Hepatocyte (in vitro differentiated cells): Measurements from ENCODE around the gene C9. TPM values are rescaled to one million over a fixed set of nuclear protein-coding genes. Genes with fewer than 3 reads are reported as not detected.

Experiments used
- DNase-seq: peaks from one replicate; pipeline ENCODE4 v3.0.0-alpha.2; 2016; ENCODE audit warnings: low spot score
- H2AFZ ChIP-seq: fragments of 200-600 bp; sonication (generic); 2 replicates; pipeline ENCODE4 v1.6.0; 2016; ENCODE audit warnings: antibody characterized with exemption, mild to moderate bottlenecking
- H3K27ac ChIP-seq: fragments of 200-600 bp; sonication (generic); 2 replicates; pipeline ENCODE4 v1.5.1; 2016; ENCODE audit warnings: mild to moderate bottlenecking
- H3K27me3 ChIP-seq: fragments of 200-600 bp; sonication (generic); 2 replicates; pipeline ENCODE4 v1.6.1; 2016
- H3K36me3 ChIP-seq: fragments of 200-600 bp; sonication (generic); replicated peaks from 2 replicates; pipeline ENCODE4 v1.5.1; 2016; ENCODE audit warnings: low read depth; ENCODE audit not compliant: insufficient read depth
- H3K4me1 ChIP-seq: fragments of 200-600 bp; sonication (generic); 2 replicates; pipeline ENCODE4 v1.5.1; 2016; ENCODE audit warnings: mild to moderate bottlenecking, moderate library complexity; ENCODE audit not compliant: insufficient read depth
- H3K4me2 ChIP-seq: fragments of 200-600 bp; sonication (generic); 2 replicates; pipeline ENCODE4 v1.6.0; 2016
- H3K4me3 ChIP-seq: fragments of 200-600 bp; sonication (generic); 2 replicates; pipeline ENCODE4 v1.5.1; 2016; ENCODE audit warnings: mild to moderate bottlenecking
- H3K79me2 ChIP-seq: fragments of 200-600 bp; sonication (generic); 2 replicates; pipeline ENCODE4 v1.6.0; 2017; ENCODE audit warnings: mild to moderate bottlenecking
- H3K9me2 ChIP-seq: fragments of 200-600 bp; sonication (generic); replicated peaks from 2 replicates; pipeline ENCODE4 v1.6.0; 2017; ENCODE audit warnings: mild to moderate bottlenecking; ENCODE audit not compliant: insufficient read depth
- H3K9me3 ChIP-seq: fragments of 200-600 bp; sonication (generic); 2 replicates; pipeline ENCODE4 v1.5.1; 2016; ENCODE audit warnings: low read depth, mild to moderate bottlenecking
- H4K20me1 ChIP-seq: fragments of 200-600 bp; sonication (generic); 2 replicates; pipeline ENCODE4 v1.6.0; 2016; ENCODE audit warnings: mild to moderate bottlenecking; ENCODE audit not compliant: insufficient read depth, poor library complexity, severe bottlenecking
- EZH2 ChIP-seq: fragments of 200-600 bp; sonication (generic); IDR thresholded peaks from 2 replicates; pipeline ENCODE4 v1.6.1; 2016; ENCODE audit warnings: antibody characterized with exemption, mild to moderate bottlenecking, borderline replicate concordance
- EZH2phosphoT487 ChIP-seq: fragments of 200-600 bp; sonication (generic); IDR thresholded peaks from one replicate; pipeline ENCODE4 v1.6.1; 2018; ENCODE audit warnings: antibody characterized with exemption, mild to moderate bottlenecking, low read depth, moderate library complexity; ENCODE audit not compliant: unreplicated experiment, severe bottlenecking
- WGBS: methylation state at CpG from one replicate; pipeline ENCODE4 v1.1.6; 2016; ENCODE audit warnings: low lambda C conversion rate; ENCODE audit errors: missing lambda C conversion rate; 5-methylcytosine and 5-hydroxymethylcytosine counted together
- polyA plus RNA-seq: library from polyadenylated mRNA; unstranded; fragments of >200 nt; fragmentation: Nextera tagmentation; extraction: Ambion mirVana; gene quantifications from 2 replicates; pipeline ENCODE4 v1.2.1, GENCODE V29; 2016
- total RNA-seq: library from RNA; depleted of rRNA; stranded (reverse); fragments of >200 nt; gene quantifications from 2 replicates; pipeline ENCODE4 v1.2.3, GENCODE V29; 2014
- TF ChIP-seq, protein P1 (sequence below): fragments of 200-600 bp; sonication (generic); IDR thresholded peaks from 2 replicates; pipeline ENCODE4 v1.5.1; 2016; ENCODE audit warnings: antibody characterized with exemption, mild to moderate bottlenecking; ENCODE audit not compliant: poor library complexity

The C9 gene
- total and polyA plus RNA-seq, 2 experiments from 2014 or later: 0.47 to 0.79 TPM

DNA sequence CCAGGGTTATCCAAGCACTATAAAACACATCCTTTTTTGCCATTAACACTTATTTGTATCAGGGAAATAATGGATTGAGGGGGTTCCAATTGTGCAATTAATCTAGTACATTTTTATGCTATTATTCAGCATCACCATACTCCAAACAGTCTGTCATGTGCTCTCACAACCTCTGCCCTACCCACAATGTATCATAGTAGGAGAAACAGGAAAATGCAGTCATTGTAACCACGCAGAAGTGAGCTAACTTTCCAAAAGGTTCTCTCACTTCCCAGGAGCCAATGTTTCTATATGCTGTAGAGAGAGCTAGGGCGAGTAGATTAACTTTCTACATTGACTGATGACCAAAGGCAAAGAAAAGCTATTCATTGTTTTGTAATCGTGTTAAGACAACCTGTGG lies 30.7 kb upstream of the C9 start:
- DNase-seq: no peak
- no peaks in the 10 kb centered on the region for H3K9me2 ChIP-seq
- H3K9me3 ChIP-seq: no peaks in the 10 kb centered on the region
- H2AFZ ChIP-seq: no peak overlapping the region
- TF ChIP-seq EZH2phosphoT487: no peak
- TF ChIP-seq, protein P1, sequence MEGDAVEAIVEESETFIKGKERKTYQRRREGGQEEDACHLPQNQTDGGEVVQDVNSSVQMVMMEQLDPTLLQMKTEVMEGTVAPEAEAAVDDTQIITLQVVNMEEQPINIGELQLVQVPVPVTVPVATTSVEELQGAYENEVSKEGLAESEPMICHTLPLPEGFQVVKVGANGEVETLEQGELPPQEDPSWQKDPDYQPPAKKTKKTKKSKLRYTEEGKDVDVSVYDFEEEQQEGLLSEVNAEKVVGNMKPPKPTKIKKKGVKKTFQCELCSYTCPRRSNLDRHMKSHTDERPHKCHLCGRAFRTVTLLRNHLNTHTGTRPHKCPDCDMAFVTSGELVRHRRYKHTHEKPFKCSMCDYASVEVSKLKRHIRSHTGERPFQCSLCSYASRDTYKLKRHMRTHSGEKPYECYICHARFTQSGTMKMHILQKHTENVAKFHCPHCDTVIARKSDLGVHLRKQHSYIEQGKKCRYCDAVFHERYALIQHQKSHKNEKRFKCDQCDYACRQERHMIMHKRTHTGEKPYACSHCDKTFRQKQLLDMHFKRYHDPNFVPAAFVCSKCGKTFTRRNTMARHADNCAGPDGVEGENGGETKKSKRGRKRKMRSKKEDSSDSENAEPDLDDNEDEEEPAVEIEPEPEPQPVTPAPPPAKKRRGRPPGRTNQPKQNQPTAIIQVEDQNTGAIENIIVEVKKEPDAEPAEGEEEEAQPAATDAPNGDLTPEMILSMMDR: no peak
- no peak for TF ChIP-seq EZH2
- H3K27me3 ChIP-seq: no peaks in the 10 kb centered on the region
- H4K20me1 ChIP-seq: no peaks in the 10 kb centered on the region
- WGBS: 78% methylated on average over 3 of the region's 3 CpGs
- H3K27ac ChIP-seq: no peak overlapping the region
- peaks cover 50% of the 10 kb centered on the region for H3K79me2 ChIP-seq
- peaks cover 4% of the 10 kb centered on the region for H3K36me3 ChIP-seq
- peaks cover 23% of the 10 kb centered on the region for H3K4me1 ChIP-seq
- no peak overlapping the region for H3K4me3 ChIP-seq
- H3K4me2 ChIP-seq: no peak overlapping the region

DNA sequence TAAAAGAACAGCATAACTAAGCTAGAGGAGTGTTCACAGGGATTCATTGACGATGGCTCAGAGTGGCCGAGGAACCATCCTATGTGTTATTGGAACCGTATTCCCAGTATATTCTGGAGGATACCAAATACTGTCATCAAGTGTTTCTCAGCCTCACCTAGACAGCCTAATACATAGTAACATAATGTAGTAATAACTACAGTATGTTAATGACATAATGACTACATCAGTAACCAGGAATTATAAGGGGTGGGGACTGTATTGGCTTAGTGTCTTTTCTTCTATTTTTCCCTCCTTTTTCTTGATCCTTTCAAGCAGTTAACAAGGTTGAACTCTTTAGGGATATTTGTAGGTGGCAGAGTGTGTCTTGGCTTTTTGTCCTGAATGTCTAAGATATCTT lies 26.6 kb upstream of the C9 start:
- H3K4me2 ChIP-seq: no peak overlapping the region
- H3K9me3 ChIP-seq: no peaks in the 10 kb centered on the region
- peaks cover 4% of the 10 kb centered on the region for H3K36me3 ChIP-seq
- peaks cover 8% of the 10 kb centered on the region for H3K4me1 ChIP-seq
- DNase-seq: no peak
- 99% methylated on average over 3 of the region's 3 CpGs for WGBS
- H3K27me3 ChIP-seq: no peaks in the 10 kb centered on the region
- TF ChIP-seq EZH2 (no peak), EZH2phosphoT487 (no peak)
- TF ChIP-seq, protein P1: no peak
- H3K4me3 ChIP-seq: no peak overlapping the region
- no peak overlapping the region for H3K27ac ChIP-seq
- H4K20me1 ChIP-seq: no peaks in the 10 kb centered on the region
- H2AFZ ChIP-seq: no peak overlapping the region
- no peaks in the 10 kb centered on the region for H3K9me2 ChIP-seq
- peaks cover 21% of the 10 kb centered on the region for H3K79me2 ChIP-seq

DNA sequence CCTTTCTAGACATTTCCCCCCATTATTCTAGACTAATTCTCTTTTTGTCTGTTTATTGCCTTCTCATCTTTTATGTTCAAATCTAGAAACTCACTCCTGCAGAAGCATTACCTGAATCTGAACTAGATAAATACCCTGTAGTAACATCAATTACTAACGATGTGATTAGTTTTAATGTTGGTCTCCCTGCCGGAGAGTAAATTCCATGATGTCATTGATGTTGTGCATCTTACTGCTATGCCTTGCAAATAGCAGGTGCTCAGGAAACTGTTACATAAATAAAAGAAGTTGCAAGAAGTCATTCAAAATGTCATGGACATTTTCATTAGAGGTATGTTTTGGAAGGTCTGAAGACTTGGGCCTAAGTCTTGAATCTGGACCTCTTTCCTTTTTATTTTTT lies 23.0 kb upstream of the C9 start:
- Histone ChIP-seq H3K9me2 (no peaks in the 10 kb centered on the region), H3K4me2 (no peak overlapping the region), H2AFZ (no peak overlapping the region), H4K20me1 (no peaks in the 10 kb centered on the region), H3K4me1 (no peaks in the 10 kb centered on the region), H3K4me3 (no peak overlapping the region), H3K9me3 (no peaks in the 10 kb centered on the region), H3K27ac (no peak overlapping the region), H3K27me3 (no peaks in the 10 kb centered on the region), H3K79me2 (peaks cover 3% of the 10 kb centered on the region), H3K36me3 (peaks cover 4% of the 10 kb centered on the region)
- no peak for DNase-seq
- WGBS: 91% methylated on average over 2 of the region's 2 CpGs
- TF ChIP-seq EZH2phosphoT487: no peak
- TF ChIP-seq, protein P1: no peak
- no peak for TF ChIP-seq EZH2

DNA sequence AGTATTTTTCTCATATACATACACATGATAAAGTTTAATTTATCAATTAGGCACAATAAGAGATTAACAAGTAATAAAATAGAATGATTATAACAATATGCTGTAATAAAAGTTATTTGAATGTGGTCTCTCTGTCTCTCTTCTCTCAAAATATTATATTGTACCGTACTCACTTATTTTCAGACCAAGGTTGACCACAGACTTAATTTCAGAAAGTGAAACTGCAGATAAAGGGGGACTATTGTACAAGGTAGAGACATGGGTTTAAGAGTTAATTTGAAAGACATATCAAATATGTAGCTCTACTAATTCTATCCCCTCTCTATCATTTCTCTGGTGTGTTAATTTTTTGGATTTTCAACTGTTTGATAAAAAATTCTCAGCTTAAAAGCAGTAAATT lies 20.0 kb upstream of the C9 start:
- Histone ChIP-seq H3K4me3 (no peak overlapping the region), H3K27ac (no peak overlapping the region), H4K20me1 (no peaks in the 10 kb centered on the region), H3K9me3 (no peaks in the 10 kb centered on the region), H3K79me2 (no peaks in the 10 kb centered on the region), H3K4me1 (no peaks in the 10 kb centered on the region), H3K4me2 (no peak overlapping the region), H3K36me3 (no peaks in the 10 kb centered on the region), H3K9me2 (no peaks in the 10 kb centered on the region), H3K27me3 (no peaks in the 10 kb centered on the region), H2AFZ (no peak overlapping the region)
- no peak for DNase-seq
- 92% methylated on average over 1 of the region's 1 CpG for WGBS
- TF ChIP-seq EZH2phosphoT487 (no peak), EZH2 (no peak)
- TF ChIP-seq, protein P1: no peak
